SK-N-MC (cell line): ENCODE measurements around the gene SCLT1.

ENCODE experiments used
- EZH2 ChIP-seq: fragments of 200-600 bp; sonication (generic); IDR thresholded peaks from one replicate; pipeline ENCODE4 v1.6.1; 2017; ENCODE audit warnings: antibody characterized with exemption
- FOXP2 ChIP-seq: optimal IDR thresholded peaks from 2 replicates; pipeline ENCODE3; 2011; ENCODE audit warnings: mild to moderate bottlenecking, moderate library complexity; ENCODE audit not compliant: insufficient read depth; ENCODE audit errors: extremely low read length, control extremely low read depth
- POLR2AphosphoS5 ChIP-seq: IDR thresholded peaks from 2 replicates; pipeline ENCODE4 v1.6.1; 2012; ENCODE audit warnings: mild to moderate bottlenecking, low read depth, low read length, borderline replicate concordance

GRCh38 chr4:128865132-128865531 is 228.2 kb downstream of the SCLT1 start:
- TF ChIP-seq EZH2 (no peak), FOXP2 (no peak), POLR2AphosphoS5 (no peak)
